ENCODE data around the gene NME1.

DNA sequence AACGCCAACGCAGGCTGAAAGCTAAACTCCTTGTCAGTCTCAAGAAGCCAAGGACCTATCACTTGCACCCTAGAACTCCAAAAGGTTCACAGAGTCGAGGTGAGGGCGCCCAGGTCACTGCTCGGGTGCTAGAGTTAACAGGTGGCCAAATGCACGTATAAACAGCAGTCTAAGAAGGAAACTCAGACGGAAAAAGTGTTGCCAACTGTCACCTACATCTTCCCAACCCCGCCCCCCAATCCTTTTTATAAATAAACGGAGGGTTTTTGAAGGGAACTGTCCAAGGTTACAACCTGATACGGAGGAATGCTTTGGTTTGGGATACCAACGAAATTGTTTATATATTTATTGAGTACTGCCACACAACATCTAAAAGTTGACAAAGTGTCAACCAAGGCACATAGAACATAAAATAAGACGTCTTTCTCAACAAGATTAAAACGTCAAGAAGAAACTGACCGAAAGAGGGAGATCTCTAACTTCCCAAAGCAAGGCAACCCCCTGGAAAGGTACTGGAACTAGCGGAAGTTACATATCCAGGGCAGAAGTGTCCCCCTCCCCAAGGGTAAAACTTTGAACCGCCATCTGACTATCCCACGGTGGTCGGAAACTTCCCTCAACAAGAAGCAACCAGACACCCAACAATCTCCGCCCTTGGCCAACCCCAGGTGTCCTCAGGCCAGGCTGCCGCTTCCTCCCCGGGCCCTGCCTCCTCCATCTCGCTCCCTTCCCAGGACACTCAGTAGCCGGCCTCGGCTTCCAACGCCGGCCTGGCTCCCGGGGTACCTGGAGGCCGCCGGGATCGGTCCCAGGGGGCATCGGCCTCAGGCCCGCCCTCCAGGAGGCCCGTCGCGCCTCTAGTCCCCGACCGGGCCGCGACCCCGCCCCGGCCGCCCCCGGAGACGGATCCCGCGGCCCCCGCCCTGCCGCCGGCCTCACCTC is 33.7 kb upstream of the NME1 start:
- TF ChIP-seq MAZ (IDR thresholded peaks at IDR 0.05; ENCODE audit: borderline replicate concordance, low read depth, low read length) (no peak), POLR2AphosphoS2 (conservative IDR thresholded peaks at IDR 0.05; ENCODE audit: low read length) (no peak), POLR2A (IDR thresholded peaks at IDR 0.05; ENCODE audit: low read length) (no peak), RAD21 (conservative IDR thresholded peaks at IDR 0.05 in 1 of 2, IDR thresholded peaks at IDR 0.05 in 1 of 2) (peak; percentile 66 to 71)
- TF ChIP-seq, protein P1, sequence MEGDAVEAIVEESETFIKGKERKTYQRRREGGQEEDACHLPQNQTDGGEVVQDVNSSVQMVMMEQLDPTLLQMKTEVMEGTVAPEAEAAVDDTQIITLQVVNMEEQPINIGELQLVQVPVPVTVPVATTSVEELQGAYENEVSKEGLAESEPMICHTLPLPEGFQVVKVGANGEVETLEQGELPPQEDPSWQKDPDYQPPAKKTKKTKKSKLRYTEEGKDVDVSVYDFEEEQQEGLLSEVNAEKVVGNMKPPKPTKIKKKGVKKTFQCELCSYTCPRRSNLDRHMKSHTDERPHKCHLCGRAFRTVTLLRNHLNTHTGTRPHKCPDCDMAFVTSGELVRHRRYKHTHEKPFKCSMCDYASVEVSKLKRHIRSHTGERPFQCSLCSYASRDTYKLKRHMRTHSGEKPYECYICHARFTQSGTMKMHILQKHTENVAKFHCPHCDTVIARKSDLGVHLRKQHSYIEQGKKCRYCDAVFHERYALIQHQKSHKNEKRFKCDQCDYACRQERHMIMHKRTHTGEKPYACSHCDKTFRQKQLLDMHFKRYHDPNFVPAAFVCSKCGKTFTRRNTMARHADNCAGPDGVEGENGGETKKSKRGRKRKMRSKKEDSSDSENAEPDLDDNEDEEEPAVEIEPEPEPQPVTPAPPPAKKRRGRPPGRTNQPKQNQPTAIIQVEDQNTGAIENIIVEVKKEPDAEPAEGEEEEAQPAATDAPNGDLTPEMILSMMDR (IDR thresholded peaks at IDR 0.05) = peak; percentile 62
- TF ChIP-seq, protein P2, sequence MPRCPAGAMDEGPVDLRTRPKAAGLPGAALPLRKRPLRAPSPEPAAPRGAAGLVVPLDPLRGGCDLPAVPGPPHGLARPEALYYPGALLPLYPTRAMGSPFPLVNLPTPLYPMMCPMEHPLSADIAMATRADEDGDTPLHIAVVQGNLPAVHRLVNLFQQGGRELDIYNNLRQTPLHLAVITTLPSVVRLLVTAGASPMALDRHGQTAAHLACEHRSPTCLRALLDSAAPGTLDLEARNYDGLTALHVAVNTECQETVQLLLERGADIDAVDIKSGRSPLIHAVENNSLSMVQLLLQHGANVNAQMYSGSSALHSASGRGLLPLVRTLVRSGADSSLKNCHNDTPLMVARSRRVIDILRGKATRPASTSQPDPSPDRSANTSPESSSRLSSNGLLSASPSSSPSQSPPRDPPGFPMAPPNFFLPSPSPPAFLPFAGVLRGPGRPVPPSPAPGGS (IDR thresholded peaks at IDR 0.05) = no peak
- TF ChIP-seq, protein P3, sequence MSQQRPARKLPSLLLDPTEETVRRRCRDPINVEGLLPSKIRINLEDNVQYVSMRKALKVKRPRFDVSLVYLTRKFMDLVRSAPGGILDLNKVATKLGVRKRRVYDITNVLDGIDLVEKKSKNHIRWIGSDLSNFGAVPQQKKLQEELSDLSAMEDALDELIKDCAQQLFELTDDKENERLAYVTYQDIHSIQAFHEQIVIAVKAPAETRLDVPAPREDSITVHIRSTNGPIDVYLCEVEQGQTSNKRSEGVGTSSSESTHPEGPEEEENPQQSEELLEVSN (IDR thresholded peaks at IDR 0.05; ENCODE audit: borderline replicate concordance, low read depth) = no peak
